Cardiac septum (tissue), 1 donor: ENCODE data around the gene WLS. TPM values are rescaled to one million over a fixed set of nuclear protein-coding genes. Genes with fewer than 3 reads are reported as not detected.

Source experiments
- DNase-seq: peaks from one replicate; pipeline ENCODE4 v3.0.0-alpha.2; 2020; ENCODE audit warnings: low spot score
- intact Hi-C: fragments of 100-400 bp; cut with DNase I; formaldehyde crosslinking; loops from one replicate; pipeline ENCODE4 v1.14.0; 2022
- total RNA-seq: library from RNA; stranded (reverse); fragmentation: NEBNext Ultra II Directional; extraction: Animal tissue kit (Norgen Biotek cat#: 25700); gene quantifications from one replicate; pipeline ENCODE4 v1.2.1, GENCODE V29; 2021
- donor health status: DM: no; HTN: no; CAD: no.

The WLS gene
- total RNA-seq, 1 donor from 2014 or later, result 78.0 TPM

- intact Hi-C loops, result no loop called here
- no peak for DNase-seq
Observed at GRCh38 chr1:68147534-68148171, 84.7 kb downstream of the WLS start.

GRCh38 chr1:68145418-68146126, 86.8 kb downstream of the WLS start:
- intact Hi-C loops, result no loop called here
- no peak for DNase-seq

GRCh38 chr1:68144856-68145255, 87.5 kb downstream of the WLS start:
- DNase-seq, result no peak
- intact Hi-C loops, result no loop called here

GRCh38 chr1:68143633-68144032, 88.7 kb downstream of the WLS start:
- DNase-seq, result no peak
- intact Hi-C loops, result no loop called here

GRCh38 chr1:68142461-68142860, 89.9 kb downstream of the WLS start:
- intact Hi-C loops, result no loop called here
- DNase-seq, result no peak

GRCh38 chr1:68142036-68142435, 90.3 kb downstream of the WLS start:
- no peak for DNase-seq
- intact Hi-C loops, result no loop called here

- intact Hi-C loops, result no loop called here
- DNase-seq, result no peak
Observed at GRCh38 chr1:68141071-68142021, 91.0 kb downstream of the WLS start.

GRCh38 chr1:68140536-68140935, 91.8 kb downstream of the WLS start:
- no peak for DNase-seq
- intact Hi-C loops, result no loop called here

- intact Hi-C loops, result no loop called here
- no peak for DNase-seq
Observed at GRCh38 chr1:68136187-68136586, 96.1 kb downstream of the WLS start.

GRCh38 chr1:68132426-68133130, 99.7 kb downstream of the WLS start:
- intact Hi-C loops, result no loop called here
- DNase-seq, result no peak

GRCh38 chr1:68131261-68131660, 101.1 kb downstream of the WLS start:
- no peak for DNase-seq
- intact Hi-C loops, result no loop called here

- no peak for DNase-seq
- intact Hi-C loops, result no loop called here
Observed at GRCh38 chr1:68129536-68130250, 102.6 kb downstream of the WLS start.

- intact Hi-C loops, result no loop called here
- DNase-seq, result no peak
Observed at GRCh38 chr1:68128820-68129219, 103.5 kb downstream of the WLS start.

GRCh38 chr1:68128157-68128556, 104.2 kb downstream of the WLS start:
- intact Hi-C loops, result no loop called here
- DNase-seq, result no peak

- intact Hi-C loops, result loop anchor here (1.0 to 5.0 kb wide), 2 partner anchors 111 to 200 kb away; partner anchors contain the start of gene WLS
- no peak for DNase-seq
Observed at GRCh38 chr1:68121536-68121935, 110.8 kb downstream of the WLS start.

GRCh38 chr1:68120136-68120791, 112.1 kb downstream of the WLS start:
- intact Hi-C loops, result loop anchor here (1.0 to 5.0 kb wide), 2 partner anchors 112 to 222 kb away; partner anchors contain the start of gene WLS
- DNase-seq, result no peak

- intact Hi-C loops, result loop anchor here (10.0 kb wide), 2 partner anchors 325 to 585 kb away; partner anchors contain the start of gene RPE65
Observed at GRCh38 chr1:68119445-68119844, 112.9 kb downstream of the WLS start.

GRCh38 chr1:68117416-68117815, 114.9 kb downstream of the WLS start:
- DNase-seq, result no peak
- intact Hi-C loops, result loop anchor here (10.0 kb wide), 2 partner anchors 327 to 583 kb away; partner anchors contain the start of gene RPE65

More at GRCh38 chr1:68119445-68119844, 112.9 kb downstream of the WLS start:
- no peak for DNase-seq
